ENCODE measurements around the gene LCN15.
"Not testable (repeated sequence)": the region's sequence is repeated elsewhere in the genome, so short reads cannot be mapped to it uniquely, and the experiment has no call there.

Gene LCN15

DNA sequence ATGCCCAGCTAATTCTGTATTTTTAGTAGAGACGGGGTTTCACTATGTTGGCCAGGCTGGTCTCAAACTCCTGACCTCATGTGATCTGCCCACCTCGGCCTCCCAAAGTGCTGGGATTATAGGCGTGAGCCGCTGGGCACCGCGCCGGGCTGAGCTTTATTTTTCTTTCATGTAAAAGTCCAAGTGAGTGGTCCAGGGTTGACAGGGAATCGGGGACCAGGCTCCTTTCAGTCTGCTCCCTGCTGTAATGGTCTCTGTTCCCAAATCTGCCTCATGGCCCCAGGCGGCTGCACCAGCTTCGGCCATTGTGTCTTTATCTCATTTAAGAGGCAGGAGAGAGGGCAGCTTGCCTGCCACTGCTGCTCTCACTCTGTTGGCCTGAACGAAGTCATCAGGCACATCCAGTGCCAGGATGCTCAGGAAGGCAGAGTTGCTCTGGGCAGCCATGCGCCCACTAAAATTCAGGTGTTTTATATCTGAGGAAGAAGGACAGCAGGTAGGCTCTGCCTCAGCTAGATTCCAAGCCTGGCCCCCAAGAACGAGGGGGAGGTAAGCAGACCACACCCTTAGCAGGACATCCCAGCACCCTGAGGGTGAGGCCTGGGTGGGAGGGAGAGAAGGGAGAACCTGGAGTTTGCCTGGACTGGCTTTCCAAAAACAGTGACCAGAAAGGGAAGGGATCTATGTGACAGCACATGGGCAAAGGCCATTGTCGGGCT is 30.1 kb upstream of the LCN15 start:
- DNase-seq (ENCODE audit: low read depth): no peak

DNA sequence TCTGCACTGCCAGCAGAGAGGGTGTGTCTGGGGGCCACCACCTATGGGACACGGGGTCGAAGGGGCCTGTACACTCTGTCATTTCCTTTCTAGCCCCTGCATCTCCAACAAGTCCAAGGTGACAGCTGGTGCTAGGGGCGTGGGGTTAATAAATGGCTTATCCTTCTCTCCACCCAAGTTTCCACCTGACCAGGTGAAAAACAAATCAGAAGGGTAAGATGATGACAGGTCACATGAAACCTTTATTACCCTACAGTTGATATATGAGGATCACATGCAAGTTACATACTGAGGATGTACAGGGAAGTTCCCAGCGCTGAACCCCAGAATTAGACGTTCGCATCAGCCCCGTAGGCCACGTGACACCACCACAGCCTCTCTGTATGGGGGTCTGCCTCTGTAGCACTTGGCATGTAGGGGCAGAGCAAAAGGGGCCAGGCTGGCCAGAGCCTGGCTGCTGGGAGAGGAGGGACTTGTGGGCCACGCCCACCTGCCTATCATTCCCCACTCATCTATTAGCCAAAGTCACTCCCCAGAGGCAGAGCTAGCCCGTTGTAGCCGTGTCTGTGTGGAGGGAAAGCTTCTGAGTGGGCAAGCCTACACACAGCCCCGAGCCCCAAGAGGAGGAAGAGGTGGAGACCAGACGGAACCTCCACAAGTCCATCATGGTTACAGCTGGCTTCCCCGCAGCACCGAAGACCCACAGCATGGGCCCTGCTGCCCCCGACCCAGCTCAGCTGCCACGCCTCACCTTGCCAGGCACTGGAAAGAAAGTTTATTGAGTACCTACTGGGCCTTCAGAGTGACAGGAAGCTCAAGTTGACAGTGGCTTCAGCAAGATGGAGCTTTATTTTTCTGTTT is 29.0 kb upstream of the LCN15 start:
- no peak for DNase-seq (ENCODE audit: low read depth)

DNA sequence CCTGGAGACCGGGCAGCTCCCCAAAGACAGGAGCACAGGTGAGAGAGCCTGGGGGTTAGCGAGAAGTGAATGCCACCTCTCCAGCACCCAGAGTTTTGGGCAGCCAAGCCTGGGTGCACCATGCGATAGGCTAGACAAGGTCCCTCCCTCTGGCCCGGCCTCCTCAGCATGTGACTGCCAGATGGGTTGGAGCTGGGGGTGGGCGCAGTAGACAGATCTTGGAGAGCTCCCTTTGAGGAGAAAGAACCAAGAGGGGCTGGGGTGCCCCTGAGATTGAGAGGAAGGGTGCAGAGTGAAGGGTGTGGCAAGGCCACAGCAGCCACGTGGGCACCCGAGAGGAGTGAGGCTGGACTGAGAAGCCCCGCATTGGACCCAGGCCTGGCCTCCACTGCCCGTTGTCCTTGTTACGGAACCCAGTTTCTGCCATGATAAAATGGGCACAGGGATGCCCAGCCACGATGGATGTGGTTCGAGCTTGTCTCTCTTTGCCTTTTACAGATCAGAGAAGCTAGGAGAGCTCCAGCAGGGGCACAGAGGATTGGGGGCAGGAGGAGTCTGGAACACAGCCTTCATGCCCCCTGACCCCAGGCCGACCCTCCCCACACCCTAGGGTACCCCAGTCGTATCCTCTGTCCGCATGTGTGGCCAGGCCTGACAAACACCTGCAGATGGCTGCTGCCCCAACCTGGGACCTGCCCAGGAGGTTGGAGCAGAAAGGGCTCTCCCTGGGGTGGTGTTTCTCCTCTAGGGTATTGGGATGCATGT is 28.2 kb upstream of the LCN15 start:
- DNase-seq (ENCODE audit: low read depth): no peak

DNA sequence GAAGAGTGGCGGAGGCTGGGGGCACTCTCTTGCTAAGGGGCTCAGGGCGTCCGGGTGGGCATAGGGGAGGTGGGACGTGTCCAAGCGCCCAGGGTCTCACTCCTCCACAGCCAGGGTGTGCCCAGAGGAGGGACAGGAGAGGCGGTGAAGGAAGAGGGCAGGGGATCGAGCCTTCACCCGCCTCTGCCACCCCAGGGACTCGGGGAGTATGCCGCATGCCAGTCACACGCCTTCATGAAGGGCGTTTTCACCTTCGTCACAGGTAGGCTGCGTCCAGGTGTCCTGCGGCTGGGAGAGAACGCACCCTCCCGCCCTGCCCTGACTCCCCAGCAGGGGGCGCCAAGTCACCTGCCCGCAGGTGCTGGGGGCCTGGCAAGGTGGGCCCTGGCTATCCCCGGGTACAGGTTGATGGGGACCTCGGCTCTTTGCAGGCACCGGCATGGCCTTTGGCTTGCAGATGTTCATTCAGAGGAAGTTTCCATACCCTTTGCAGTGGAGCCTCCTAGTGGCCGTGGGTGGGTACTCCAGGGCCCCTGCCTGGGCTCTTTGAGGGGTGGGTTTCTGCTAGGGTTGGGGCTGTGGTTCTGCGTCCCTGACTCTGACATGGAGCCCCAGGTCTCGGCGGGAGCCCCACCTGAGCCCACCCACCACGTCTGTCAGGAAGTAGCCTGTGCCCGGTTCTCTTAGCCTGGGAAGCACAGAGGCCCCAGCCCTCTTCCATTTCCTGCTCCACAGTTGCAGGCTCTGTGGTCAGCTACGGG is 27.4 kb upstream of the LCN15 start:
- no peak for DNase-seq (ENCODE audit: low read depth)

DNA sequence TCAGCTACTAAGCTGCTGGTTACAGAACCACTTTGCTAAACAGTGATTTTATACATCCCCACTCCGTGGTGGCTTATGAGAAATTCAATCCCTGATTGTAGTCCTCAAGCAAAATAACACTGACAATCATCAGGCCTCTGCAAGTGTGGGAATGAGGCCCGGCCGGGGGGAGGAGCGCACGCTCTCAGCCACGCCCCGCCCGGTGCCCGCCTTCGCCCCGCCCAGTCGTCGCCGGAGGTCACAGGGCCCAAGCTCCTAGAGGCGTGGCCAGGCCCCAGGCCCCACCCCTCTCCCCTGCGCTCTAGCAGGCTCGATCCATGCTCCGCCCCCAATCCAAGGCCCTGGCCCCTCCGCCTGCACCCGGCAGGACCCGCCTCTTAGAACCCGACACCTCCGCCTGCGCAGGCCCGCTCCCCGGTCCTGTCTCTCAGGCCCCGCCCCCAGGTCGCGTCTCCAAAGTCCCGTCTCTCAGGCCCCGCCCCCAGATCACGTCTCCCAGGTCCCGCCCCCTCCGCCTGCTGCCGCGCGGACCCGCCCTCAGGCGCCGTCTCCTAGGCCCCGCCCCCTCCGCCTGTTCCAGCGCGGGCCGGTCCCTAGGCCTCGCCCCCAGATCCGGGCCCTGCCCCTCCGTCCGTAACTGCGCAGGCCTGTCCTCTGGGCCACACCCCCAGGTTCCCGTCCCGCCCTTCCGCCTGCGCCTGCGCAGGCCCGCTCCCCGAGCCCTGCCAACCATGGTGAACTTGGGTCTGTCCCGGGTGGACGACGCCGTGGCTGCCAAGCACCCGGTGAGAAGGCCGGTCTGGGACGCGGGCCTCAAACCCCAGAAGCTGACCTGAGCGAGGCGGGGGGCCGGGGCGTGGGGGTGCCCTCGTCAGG is 26.6 kb upstream of the LCN15 start, which contains the start of gene TMEM141:
TSS of gene TMEM141 (plus strand) at position 705 of the 876 bp plus-strand sequence. CDS start at position 732, 27 bp downstream.
- DNase-seq (ENCODE audit: low read depth): peak; percentile 99

DNA sequence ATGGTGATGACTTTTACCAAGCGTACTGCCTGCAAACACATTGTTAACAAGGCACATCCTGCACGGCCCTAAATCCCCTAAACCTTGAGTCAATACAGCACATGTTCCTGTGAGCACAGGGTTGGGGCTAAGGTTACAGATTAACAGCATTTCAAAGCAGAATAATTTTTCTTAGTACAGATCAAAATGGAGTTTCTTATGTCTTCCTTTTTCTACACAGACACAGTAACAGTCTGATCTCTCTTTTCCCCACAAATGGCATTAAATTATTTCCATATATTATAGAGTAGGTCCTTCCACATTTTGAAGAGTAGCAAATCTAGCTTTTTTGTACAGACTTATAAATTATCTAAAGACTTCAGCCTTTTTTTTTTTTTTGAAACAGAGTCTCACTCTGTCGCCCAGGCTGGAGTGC is 25.2 kb upstream of the LCN15 start:
- DNase-seq (ENCODE audit: low read depth): no peak

DNA sequence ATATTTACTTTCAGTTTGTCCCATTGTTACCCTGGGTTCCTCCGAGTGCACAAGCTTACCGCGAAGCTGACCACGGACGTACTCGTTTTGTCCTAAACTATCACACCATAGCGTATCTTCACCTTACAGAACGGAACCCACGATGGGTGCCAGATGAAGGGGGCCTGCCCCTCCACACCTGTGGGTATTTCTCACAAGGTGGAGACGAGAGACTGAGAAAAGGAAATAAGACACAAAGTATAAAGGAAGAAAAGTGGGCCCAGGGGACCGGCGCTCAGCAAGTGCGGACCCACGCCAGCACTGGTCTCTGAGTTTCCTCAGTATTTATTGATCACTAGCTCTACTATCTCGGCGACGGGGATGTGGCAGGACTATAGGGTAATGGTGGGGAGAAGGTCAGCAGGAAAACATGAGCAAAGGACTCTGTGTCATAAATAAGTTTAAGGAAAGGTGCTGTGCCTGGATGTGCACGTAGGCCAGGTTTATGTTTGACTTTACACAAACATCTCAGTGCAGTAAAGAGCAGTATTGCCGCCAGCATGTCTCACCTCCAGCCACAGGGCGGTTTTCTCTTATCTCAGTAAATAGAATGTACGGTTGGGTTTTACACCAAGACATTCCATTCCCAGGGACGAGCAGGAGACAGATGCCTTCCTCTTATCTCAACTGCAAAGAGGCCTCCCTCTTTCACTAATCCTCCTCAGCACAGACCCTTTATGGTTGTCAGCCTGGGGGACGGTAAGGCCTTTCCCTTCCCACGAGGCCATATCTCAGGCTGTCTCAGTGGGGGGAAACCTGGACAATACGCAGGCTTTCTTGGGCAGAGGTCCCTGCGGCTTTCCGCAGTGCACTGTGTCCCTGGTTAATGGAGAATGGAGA is 24.6 kb upstream of the LCN15 start:
- DNase-seq (ENCODE audit: low read depth): not testable (repeated sequence)

DNA sequence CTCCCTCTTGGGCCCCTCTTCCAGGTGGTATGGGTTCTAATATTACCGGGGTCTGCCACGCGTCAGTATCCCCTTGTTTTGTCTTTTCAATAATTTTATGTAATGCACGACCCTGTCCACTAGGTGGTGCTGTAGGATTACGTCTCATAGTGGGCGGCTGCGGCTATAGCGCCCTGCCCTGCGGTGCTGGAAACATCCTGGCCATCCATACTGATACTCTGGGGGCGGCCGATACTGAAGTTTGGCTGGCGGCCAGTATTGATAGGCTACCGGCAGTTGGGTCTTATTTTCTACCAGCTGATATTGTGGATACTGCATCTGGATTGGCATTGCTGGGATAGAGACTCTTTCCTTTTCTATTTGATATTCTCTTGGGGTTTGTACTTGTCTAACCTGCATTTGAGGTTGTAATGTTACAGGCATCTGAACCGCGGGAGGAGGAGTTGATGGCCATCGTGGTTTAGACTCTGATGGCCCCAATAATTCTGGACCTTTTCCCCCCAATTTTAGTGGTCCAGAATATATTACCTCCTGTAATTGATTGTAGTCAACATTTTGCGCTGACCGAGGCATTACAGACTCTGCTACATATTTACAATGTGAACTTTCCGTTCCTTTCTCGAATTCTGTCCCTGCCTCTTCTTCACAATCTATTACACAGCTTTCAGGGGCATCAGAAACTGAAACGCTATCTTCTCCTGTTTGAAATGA is 23.5 kb upstream of the LCN15 start:
- DNase-seq (ENCODE audit: low read depth): no peak

DNA sequence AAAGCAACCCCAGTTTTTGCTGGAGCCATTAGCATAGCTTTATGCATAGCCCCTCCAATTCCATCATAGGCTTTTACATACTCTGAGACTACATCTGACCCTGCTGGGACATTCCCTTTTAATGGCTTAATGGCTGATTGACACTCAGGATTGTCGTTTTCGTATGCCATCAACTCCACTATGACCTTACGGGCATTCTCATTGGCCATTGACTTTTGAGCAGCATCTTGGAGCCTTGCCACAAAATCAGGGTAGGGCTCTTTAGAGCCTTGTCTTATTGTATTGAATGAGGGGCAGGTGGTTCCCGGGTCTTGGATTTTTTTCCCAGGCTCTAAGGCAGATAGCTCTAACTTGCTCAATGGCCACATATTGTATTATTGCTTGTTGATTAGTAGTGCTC is 22.7 kb upstream of the LCN15 start:
- not testable (repeated sequence) for DNase-seq (ENCODE audit: low read depth)

DNA sequence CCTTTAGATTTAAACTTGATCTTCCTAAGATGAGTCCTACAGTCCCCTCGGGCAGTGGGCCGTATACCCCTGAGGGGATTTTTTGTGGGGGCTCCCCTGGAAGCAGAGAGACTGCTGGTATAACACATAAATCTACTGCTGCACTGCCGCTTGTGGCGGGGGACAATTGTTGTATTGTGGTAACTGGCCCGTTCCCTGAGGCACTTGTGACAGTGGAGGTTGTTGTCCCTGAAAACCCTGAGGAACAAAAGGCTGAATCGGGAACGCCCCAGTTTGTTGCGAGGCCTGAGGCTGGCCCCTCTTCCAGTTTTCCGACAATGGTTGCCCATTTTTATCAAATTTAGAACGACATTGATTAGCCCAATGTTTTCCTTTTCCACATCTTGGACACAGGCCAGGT is 22.1 kb upstream of the LCN15 start:
- no peak for DNase-seq (ENCODE audit: low read depth)

DNA sequence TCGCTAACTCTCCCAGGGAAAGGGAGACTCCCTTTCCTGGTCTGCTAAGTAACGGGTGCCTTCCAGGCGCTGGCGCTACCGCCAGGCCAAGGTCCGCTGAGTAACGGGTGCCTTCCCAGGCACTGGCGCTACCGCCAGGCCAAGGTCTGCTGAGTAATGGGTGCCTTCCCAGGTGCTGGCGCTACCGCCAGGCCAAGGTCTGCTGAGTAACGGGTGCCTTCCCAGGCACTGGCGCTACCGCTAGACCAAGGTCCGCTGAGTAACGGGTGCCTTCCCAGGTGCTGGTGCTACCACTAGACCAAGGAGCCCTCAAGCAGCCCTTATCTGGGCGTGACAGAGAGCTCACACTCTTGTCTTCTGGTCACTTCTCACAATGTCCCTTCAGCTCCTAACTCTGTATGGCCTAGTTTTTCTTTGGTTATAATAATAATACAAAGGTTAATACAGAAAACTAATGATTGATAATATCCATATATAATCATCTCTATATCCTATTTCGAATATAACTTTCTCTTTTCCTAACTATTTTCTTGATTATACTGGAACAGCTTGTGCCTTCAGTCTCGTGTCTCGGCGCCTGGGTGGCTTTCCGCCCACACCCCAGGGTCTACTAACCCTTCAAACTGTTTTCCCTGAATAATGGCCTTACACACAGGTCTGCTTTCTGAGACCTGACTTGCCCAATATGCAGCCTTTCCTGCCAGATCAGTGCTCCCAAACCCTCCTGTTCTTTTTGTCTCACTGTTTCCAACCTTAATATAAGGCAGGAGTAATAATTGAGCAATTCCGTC is 21.4 kb upstream of the LCN15 start:
- not testable (repeated sequence) for DNase-seq (ENCODE audit: low read depth)

DNA sequence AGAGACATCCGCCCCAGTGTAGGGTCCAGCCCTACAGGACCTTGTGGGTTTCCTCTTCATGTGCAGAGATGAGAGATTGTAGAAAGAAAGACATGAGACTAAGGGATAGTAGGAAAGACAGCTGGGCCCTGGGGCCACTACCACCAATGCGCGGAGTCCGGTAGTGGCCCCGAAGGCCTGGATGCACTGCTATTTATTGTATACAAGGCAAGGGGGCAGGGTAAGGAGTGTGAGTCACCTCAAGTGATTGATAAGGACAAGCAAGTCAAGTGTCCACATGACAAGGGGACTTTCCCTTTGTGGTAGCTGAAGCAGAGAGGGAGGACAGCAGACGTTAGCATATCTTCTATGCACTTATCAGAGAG is 20.7 kb upstream of the LCN15 start:
- no peak for DNase-seq (ENCODE audit: low read depth)

DNA sequence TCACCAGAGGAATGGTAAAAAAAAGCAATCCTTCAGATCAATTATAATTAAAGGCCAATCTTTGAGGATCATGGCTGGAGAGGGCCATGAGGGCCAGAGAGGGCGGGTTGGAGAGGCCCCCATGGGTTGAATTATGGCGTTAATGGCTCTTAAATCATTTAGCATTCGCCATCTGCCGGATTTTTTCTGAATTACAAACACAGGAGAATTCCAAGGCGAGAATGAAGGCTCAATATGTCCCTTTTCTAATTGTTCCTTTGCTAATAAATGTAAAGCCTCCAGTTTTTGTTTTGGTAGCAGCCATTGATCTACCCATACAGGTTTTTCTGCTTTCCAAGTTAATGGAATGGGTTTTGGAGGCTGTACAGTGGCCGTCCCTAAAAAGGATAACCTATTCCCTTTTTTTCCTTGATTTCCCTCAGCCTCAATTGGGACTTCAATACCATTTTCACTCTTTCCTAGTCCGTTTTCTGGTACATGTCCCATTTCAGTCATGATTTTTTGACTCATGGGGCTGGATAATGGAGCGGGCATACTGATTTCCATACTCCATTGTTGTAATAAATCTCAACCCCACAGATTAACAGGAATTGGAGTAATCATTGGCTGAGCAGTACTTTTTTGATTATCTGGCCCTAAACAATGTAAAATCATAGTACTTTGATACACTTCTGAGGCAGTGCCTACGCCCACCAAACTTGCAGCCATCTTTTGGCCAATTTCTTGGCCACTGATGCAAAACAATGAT is 20.1 kb upstream of the LCN15 start:
- no peak for DNase-seq (ENCODE audit: low read depth)

DNA sequence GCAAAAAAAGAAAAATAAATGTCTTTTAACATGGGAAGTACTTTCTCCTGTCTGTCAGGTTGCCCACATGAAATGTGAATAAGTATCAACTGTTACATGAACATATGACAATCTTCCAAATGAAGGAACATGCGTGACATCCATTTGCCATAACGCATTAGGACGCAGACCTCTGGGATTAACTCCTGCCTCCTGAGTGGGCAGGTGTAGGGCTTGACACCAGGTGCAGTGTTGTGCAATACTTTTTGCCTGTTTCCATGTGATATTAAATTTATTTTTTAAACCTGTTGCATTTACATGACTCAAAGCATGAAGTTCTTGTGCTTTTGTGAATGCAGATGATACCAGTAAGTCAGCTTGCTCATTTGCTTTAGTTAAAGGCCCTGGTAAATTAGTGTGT is 18.1 kb upstream of the LCN15 start:
- DNase-seq (ENCODE audit: low read depth): no peak

DNA sequence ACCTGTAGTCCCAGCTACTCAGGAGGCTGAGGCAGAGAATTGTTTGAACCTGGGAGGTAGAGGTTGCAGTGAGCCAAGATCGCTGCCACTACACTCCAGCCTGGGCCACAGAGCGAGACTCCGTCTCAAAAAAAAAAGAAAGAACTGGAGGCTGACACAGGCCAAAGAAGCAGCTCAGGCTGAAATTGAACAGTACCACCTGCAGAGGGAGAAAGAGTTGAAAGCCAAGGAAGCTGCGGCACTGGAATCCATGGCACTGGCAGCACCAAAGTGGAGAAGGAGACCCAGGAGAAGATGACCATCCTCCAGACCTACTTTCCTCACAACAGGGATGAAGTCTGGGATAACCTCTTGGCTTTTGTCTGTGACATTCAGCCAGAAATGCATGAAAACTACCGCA is 15.5 kb upstream of the LCN15 start:
- no peak for DNase-seq (ENCODE audit: low read depth)

DNA sequence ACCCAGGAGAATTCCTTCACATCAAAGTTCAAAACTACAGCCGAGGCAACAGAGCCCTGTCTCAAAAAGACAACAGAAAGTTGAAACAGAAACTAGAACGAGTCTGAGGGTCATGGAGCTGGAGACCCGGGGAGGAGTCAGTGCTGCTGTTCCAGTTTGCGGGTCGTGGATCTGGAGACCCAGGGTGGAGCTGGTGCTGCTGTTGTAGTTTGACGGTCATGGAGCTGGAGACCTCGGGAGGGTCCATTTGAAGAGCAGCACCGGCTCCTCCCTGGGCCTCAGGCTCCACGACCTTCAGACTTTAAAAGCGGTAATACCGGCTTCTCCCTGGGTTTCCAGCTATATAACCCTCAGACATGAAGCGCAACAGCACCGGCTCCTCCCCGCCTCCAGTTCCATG is 13.0 kb upstream of the LCN15 start:
- DNase-seq (ENCODE audit: low read depth): no peak

DNA sequence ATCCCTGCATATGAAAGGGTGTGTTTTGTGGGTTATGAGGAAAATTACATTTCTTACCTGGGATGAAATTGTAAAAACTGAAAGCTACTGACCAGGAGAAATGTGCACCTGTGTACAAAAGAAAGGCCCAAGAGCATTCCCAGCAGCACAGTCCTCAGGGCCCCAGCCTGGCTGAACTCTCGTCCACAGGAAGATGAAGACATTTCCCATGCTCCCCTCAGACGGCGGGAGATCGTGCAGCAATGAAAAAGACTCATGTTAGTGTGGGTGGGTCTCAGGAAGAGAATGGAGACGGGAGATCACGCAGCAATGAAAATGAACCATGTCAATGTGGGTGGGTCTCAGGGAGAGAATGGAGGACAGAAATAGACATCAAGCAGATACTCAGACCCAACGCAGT is 12.6 kb upstream of the LCN15 start:
- DNase-seq (ENCODE audit: low read depth): no peak

DNA sequence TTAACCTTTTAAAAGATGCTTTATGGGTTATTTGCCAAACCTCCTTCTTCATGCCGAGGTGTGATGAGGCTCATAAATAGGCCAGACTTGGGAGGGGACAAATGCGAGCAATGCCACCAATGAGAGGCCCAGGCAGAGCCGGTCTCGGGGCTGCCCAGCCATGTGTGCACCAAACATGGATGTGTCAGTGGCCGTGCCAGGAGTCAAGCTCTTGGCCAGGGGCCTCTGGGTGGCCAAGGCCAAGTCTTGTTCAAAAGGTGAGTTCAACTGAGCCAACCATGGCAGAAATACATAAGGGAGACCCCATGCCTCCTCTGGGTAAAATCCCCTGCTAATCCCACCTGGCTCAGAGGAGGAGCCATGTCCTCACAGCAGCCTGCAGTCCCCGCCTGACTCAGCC is 10.9 kb upstream of the LCN15 start:
- DNase-seq (ENCODE audit: low read depth): no peak

Measured in stimulated activated CD8-positive, alpha-beta memory T cell treated with anti-CD3 and anti-CD28 coated beads, Interleukin-7, amount 100 ng/mL, for 24 hours (primary cell).